Thoracic aorta (tissue), 2 donors: ENCODE measurements around the gene HHIPL1. TPM values are rescaled to one million over a fixed set of nuclear protein-coding genes. Genes with fewer than 3 reads are reported as not detected.
A peak's percentile ranks its signal among the peaks of the same experiment; 100 is the strongest.

Source experiments
- ATAC-seq: fragments of 150-250 bp; one replicate; pipeline ENCODE4 v1.8.0; 2017; ENCODE audit warnings: low read depth; ENCODE audit not compliant: insufficient number of reproducible peaks, low FRiP score
- DNase-seq: peaks from one replicate; pipeline ENCODE4 v3.0.0-alpha.2; 2020; ENCODE audit warnings: low spot score
- H3K27ac ChIP-seq, 2 donors: fragments of 200-600 bp; sonication (generic); 1 replicate in 1 of 2; 2 replicates in 1 of 2; pipeline ENCODE4 v1.5.1; 2016; ENCODE audit warnings: mild to moderate bottlenecking in 2 of 2, moderate library complexity in 2 of 2
- H3K27me3 ChIP-seq: fragments of 200-600 bp; sonication (generic); replicated peaks from 2 replicates; pipeline ENCODE4 v1.6.0; 2016; ENCODE audit warnings: mild to moderate bottlenecking; ENCODE audit not compliant: insufficient read depth
- H3K36me3 ChIP-seq: fragments of 200-600 bp; sonication (generic); one replicate; pipeline ENCODE4 v1.5.1; 2016
- H3K4me1 ChIP-seq, 2 donors: fragments of 200-600 bp; sonication (generic); 1 replicate in 1 of 2; 2 replicates in 1 of 2; pipeline versions ENCODE4 v1.5.1 to v1.6.0; 2016; ENCODE audit warnings: low read depth in 2 of 2, mild to moderate bottlenecking in 1 of 2; ENCODE audit not compliant: control insufficient read depth in 1 of 2
- H3K4me3 ChIP-seq: fragments of 200-600 bp; sonication (generic); 2 replicates; pipeline ENCODE4 v1.5.1; 2016; ENCODE audit warnings: mild to moderate bottlenecking
- H3K9me3 ChIP-seq: fragments of 200-600 bp; sonication (generic); 2 replicates; pipeline ENCODE4 v1.5.1; 2016
- CTCF ChIP-seq: fragments of 200-600 bp; sonication (generic); IDR thresholded peaks from one replicate; pipeline ENCODE4 v1.5.1; 2019; ENCODE audit warnings: antibody characterized with exemption
- total RNA-seq, 2 donors: library from RNA; depleted of rRNA; stranded (reverse); fragments of >200 nt; gene quantifications; one replicate each; pipeline versions ENCODE4 v1.1.0 to v1.2.3, GENCODE V29; 2016

The HHIPL1 gene
- total RNA-seq, 2 donors from 2014 or later = 2.1 to 10.0 TPM

DNA sequence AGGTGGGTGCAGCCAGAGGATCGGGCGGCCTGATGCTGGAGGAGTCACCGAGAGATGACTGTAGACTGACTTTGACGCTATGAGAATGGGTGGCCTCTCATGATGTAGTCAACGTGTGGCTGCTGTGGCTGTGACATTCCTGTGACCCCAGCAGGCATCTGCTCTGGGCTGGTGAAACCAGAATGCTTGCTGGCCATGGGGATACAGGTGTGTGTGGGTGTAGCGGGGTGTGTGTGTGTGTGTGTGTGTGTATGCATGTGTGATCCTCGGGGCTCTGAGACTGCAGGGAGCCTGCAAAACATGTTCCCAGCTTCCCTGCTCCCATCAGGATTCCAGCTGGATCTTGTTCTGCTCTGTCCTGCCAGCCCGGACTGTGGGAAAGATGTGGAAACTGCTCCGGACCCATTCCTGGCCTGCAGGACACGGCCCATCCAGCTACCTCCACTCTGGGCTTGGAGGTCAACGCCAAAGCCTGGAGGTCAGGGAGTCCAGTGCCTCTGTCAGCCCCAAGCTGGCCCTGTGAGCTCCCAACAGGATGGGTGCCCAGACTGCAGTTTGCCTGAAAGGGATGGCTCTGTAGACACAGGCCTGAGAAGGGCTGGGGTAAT, 18.8 kb upstream of the HHIPL1 start:
- Histone ChIP-seq H3K27ac (no peak overlapping the region), H3K36me3 (no peaks in the 10 kb centered on the region), H3K27me3 (no peaks in the 10 kb centered on the region), H3K9me3 (no peaks in the 10 kb centered on the region), H3K4me3 (no peak overlapping the region), H3K4me1 (peaks cover 0 to 7% of the 10 kb centered on the region in 2 donors)
- no peak for ATAC-seq
- DNase-seq = no peak
- TF ChIP-seq CTCF = no peak

DNA sequence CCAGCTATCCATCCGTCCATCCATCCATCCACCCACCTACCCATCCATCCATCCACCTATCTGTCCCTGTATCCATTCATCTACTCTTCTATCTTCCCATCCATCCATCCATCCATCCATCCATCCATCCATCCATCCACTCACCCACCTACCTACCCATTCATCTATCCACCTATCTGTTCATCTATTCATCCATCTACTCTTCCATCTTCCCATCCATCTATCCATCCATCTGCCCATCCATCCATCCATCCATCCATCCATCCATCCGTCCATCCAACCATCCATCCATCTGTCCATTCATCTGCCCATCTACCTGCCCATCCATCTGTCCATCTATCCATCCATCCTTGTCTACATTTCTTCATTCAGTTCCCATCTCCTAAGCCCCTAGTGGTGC, 17.8 kb upstream of the HHIPL1 start:
- peaks cover 0 to 7% of the 10 kb centered on the region in 2 donors for H3K4me1 ChIP-seq
- no peaks in the 10 kb centered on the region for H3K9me3 ChIP-seq
- no peak for ATAC-seq
- no peak overlapping the region for H3K4me3 ChIP-seq
- no peaks in the 10 kb centered on the region for H3K27me3 ChIP-seq
- H3K36me3 ChIP-seq = no peaks in the 10 kb centered on the region
- no peak for TF ChIP-seq CTCF
- H3K27ac ChIP-seq = no peak overlapping the region
- no peak for DNase-seq

DNA sequence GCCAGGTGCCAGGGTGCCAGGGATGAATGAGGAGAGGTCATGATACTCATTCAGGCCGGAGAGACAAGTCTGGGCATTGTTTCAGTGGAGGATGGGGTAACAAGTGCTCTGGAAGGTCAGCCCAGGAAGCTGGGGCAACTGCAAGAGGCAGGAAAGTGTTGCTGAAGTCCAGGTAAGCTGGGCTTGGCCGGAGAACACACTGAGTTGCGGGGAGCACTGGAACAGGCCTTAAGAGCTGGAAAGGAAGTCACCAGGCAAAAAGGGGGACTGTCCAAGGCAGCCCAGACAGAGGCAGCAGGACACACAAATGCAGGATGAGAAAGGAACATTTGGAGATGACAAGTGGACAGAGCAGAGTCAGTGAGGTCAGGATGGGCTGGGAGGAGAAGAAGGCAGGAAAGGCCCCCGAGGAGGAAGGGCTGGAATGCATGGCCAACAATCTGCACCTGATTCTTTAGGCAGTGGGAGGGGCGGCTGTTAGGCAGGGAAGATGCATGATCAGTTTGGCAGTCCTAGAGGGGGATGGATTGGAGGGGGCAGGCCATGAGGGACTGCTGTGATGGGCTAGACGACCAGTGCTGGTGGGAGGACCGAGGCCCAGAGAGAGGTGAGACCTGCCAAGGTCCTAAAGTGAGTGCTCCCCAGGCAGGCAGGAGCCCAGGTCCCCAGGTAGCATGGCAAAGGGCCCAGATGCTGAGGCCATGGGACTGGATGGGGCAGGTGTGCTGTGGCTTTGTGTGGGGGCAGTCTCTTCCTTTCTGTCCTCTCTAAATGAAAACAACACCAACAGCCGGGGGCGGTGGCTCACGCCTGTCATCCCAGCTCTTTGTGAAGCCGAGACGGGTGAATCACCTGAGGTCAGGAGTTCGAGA, 17.2 kb upstream of the HHIPL1 start:
- H3K4me1 ChIP-seq = peaks cover 0 to 7% of the 10 kb centered on the region in 2 donors
- H3K36me3 ChIP-seq = no peaks in the 10 kb centered on the region
- no peaks in the 10 kb centered on the region for H3K9me3 ChIP-seq
- H3K4me3 ChIP-seq = no peak overlapping the region
- DNase-seq = no peak
- no peak overlapping the region for H3K27ac ChIP-seq
- H3K27me3 ChIP-seq = no peaks in the 10 kb centered on the region
- no peak for TF ChIP-seq CTCF
- no peak for ATAC-seq

GRCh38 chr14:99628887-99629618, 15.9 kb upstream of the HHIPL1 start:
- H3K27ac ChIP-seq = no peak overlapping the region
- H3K4me3 ChIP-seq = no peak overlapping the region
- no peaks in the 10 kb centered on the region for H3K9me3 ChIP-seq
- DNase-seq = no peak
- peak; percentile 98 for TF ChIP-seq CTCF
- H3K36me3 ChIP-seq = no peaks in the 10 kb centered on the region
- peaks cover 0 to 7% of the 10 kb centered on the region in 2 donors for H3K4me1 ChIP-seq
- H3K27me3 ChIP-seq = no peaks in the 10 kb centered on the region
- ATAC-seq = peak; percentile 66

GRCh38 chr14:99630202-99630601, 14.7 kb upstream of the HHIPL1 start:
- no peak for ATAC-seq
- Histone ChIP-seq H3K4me1 (peaks cover 0 to 7% of the 10 kb centered on the region in 2 donors), H3K9me3 (no peaks in the 10 kb centered on the region), H3K4me3 (no peak overlapping the region), H3K27ac (no peak overlapping the region), H3K27me3 (no peaks in the 10 kb centered on the region), H3K36me3 (no peaks in the 10 kb centered on the region)
- no peak for TF ChIP-seq CTCF
- DNase-seq = no peak
